Activated CD4-positive, CD25-positive, alpha-beta regulatory T cell (primary cell): ENCODE measurements around the gene LRRC74B.
"Not testable (repeated sequence)": the region's sequence is repeated elsewhere in the genome, so short reads cannot be mapped to it uniquely, and the experiment has no call there.

Source experiments
- DNase-seq, 4 experiments: peaks; one replicate each; lab custom pipeline; 2025; lab: John Stamatoyannopoulos, UW

LRRC74B gene

DNA sequence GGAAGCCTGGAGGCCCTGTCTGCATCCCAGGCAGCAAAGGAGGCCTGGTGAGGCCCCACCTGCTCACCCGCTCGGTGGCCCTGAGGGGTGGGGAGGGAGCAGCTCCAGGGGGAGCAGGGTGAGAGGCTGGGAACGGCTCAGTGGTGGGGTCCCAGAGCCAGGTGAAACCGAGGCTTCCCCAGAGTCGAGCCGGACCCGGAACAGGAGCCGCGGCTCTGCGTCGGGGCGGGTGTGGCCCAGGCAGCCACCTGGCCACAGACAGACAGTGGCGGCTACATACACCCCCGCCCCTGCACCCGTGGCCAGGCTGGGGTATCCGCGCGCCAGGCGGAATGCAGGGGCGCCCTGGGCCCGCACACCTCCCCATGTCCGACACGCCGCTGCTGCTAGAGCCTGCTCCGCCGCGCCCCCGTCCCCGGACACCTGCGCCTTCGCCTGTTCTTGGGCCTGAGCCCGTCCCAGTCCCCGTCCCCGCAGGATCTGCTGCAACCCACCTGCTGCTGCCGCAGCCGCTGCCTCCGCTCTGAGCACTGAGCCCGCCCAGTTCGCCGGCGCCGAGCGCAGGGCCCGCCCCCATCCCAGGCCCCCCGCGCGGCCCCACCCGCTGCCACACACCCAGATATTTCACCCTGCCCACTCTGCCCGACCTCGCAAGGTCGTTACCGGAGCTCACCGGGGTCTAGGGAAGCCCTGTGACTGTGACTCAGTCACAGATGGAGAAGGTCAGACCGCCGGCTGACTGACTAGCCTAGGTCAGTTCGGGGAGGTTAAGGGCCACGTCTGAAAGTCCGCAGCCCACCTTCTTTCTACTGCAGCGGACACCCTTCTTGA, 13.5 kb upstream of the LRRC74B start, which contains the start of gene SLC7A4:
Gene SLC7A4 (minus strand): TSS at position 525 of the 831 bp plus-strand sequence. CDS start 749 bp downstream, outside the sequence.
- DNase-seq, result no peak

DNA sequence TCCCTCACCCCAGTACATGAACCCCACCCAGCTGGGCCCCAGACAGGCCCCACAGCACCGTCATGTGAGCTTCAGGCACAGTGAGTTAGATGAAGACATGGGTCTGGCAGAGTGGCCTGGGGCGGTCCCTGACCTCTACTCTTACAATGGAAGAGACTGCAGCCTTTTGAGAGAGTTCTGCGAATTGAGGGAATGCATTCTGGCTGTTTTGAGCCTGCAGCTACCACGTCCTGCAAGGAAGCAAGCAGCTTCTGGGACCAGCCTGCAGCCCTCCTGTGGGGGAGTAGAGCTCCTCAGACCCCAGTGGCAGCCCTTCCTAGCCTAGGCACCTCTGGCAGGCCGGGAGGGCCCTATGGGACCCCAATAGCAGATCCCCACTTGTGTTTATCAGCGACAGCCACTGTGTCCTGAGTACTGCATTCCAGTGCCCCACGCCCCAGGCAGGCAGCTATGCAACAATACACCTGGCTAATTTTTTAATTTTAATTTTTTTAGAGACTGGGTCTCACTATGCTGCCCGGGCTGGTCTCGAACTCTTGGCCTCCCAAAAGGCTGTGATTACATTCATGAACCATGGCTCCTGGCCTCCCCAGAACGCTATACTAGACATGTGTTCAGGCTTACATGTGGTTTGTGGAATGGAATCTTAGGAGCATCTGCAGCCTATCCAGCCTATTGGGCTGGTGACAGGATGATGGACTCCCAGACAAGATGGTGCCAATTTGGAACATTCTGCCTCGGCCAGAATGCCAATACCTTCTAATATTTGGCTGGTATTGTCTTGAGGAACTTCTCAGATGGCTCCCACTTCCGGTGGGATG, 12.7 kb upstream of the LRRC74B start:
- no peak for DNase-seq

DNA sequence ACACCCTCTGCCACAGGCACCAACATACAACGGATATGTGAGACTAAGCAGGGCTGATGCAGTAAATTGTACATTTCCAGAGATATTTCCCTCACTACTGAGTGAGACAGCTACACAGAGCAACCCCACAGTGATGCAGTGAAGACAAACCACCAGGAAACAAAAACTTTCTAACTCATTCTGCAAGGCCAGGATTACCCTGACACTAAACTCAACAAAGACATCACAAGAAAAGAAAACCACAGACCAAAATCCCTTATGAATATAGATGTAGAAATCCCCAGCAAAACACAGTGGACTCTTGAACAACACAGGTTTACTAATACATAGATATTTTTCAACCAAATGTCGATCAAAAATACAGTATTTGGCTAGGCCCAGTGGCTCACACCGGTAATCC, 11.9 kb upstream of the LRRC74B start:
- no peak for DNase-seq

DNA sequence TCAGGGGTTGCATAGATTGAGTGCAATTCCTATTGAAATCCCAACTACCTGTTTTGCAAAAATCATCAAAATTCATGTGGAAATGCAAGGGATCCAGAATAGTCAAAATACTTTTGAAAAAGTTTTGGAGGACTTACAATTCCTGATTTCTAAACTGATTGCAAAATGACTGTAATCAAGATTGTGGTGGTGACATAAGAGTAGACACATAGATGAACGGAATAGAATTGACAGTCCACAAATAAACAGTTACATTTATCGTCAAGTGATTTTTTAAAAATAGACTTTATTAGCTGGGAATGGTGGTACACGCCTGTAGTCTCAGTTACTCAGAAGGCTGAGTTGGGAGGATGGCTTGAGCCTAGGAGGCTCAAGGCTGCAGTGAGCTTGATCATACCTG, 10.8 kb upstream of the LRRC74B start:
- DNase-seq, result no peak

DNA sequence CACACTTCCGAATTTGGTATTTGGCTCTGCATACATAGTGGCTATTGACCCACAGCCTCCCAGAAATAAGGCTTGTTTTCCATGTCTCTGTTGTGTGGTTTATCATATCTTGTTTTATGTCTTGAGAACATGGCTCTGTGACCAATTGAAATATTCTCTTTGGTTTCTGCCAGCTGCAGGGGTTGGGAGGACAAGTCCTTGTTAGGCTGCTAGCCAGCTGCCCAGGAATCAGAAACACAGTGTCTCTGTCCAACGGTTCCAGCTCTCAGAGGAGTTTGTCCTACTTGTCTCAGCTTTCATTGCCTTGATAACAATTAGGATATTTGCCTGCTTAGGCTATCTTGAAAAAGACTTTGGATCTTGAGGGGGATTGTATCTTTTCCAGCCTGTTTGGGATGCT, 7.3 kb upstream of the LRRC74B start:
- no peak for DNase-seq

DNA sequence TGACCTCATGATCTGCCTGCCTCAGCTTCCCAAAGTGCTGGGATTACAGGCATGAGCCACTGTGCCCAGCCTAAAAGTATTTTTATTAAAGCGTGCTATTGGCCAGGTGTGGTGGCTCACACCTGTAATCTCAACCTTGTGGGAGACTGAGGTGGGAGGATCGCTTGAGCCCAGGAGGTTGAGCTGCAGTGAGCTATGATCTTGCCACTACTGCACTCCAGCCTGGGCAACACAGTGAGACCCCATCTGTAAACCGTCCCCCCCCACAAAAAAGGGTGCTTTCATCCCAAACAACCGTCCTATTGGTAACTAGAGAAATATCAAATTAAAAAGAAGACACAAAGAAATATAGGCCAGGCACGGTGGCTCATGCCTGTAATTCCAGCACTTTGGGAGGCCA, 6.6 kb upstream of the LRRC74B start:
- DNase-seq, result not testable (repeated sequence)

DNA sequence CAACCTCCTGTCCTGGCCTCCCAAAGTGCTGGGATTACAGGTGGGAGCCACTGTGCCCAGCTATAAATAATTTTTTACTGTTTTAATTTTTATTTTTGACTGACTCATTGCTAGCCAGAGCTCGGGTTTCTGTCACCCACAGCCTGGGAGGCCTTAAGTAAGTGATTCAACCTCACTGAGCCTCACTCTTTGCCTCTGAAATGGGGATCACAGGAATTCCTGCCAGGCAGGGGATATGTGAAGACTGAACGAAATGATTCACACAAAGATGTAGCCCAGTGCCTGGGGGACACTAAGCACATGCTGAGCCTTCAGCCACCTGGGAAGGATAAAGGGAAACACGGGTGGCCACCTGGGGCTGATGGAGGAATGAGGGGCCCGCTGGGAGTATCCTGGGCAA, 3.8 kb upstream of the LRRC74B start:
- DNase-seq, result no peak

DNA sequence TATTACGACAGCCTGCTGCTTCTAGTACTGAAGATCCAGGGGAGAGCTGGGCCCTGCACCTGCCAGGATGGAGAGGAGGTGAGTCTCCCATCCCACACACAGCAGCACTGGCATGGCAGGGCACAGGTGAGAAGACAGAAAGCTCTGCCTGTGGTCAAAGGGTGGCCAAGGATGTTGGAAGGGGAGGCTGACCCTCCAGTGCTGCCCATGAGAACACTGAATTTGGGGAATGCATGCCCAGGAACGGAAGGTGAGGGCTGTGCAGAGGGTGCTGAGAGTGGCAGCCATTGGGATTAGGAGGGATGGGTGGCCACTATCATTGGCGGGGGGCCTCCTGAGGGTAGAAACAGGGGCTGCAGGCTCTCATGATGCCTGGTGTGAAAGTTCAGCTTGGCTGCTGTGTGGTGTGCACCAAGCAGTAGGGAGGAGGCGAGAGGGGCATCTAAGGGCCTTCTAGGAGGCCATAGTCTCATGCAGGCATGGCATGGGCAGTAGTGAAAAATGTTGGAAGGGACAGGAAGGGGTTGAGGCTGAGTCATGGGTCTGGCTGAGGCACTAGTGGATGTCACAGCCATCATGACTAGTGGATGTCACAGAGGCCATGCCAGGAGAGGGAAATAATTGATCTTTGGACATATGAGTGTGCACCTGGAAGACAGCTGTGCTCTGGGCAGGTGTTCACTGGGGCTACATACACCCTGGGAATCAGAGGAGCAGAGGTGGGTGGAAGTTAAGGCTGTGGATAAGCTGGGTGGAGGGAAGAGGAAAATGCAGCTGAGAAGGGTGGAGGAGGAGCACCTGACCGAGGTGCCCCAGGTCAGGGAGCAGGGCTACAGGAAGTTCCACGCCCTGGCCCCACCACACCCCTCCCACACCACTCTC, 2.5 kb upstream of the LRRC74B start:
- DNase-seq, result no peak

DNA sequence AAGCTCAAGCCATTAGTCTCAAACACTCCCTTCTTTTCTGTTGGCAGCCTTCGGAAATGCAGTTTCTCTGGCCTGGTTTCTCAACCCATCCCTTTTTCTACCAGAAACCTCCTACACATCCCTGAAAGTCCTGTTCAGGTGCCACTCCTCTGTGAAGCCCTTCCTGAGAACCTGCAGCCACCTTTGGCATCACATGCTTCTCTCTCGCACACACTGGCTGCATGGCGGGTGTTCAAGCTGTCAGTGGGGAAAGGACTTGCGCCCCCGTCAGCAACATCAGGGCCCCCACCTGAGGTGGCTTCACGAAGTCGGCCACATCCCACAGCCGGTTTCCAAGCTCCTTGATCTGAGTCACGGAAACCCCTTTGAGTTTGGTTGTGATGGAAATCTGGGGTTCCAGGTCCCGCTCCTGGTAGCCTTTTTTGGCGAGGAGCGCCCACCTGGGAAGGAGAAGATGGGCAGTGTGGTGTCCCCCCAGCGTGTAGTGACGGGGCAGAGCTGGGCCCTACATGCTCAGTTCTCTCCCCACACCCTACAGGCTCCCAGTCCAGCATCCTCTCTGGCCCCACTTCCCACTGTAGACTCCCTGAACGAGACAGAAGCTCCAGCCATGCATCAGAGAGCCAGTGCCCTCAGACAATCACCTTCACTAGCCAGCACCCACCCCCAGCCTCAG, 1.7 kb upstream of the LRRC74B start:
- no peak for DNase-seq

DNA sequence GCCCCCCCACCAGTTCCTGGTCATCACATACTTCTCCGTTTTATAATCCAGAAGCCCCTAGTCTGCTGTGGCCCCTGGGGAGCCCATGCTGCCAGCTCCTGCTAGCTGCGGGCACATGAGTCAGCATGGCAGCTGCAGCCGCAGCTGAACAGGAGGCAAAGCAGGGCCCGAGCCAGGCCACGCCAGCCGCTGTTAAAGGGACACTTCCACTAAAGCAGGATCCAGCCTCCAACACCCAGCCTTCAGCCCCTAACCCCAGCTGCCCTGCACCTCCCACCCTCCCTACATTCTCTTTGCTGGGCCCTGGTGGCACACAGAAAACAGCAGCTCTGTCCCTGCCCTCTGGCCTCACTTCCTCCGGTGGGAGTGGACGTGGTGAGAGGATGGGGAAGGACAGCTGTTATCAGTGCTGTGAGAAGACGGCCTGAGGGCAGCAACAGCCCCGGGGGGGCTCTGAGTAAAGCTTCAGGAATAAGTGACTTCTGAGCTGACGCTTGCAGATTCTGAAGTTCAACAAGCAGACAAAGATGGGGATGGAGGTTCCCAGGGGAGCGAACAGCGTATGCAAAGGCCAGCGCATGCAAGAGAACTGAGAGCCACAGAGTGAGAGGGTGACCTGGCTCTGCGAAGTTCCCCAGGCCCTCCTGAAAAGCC, 688 bp upstream of the LRRC74B start:
- no peak for DNase-seq

DNA sequence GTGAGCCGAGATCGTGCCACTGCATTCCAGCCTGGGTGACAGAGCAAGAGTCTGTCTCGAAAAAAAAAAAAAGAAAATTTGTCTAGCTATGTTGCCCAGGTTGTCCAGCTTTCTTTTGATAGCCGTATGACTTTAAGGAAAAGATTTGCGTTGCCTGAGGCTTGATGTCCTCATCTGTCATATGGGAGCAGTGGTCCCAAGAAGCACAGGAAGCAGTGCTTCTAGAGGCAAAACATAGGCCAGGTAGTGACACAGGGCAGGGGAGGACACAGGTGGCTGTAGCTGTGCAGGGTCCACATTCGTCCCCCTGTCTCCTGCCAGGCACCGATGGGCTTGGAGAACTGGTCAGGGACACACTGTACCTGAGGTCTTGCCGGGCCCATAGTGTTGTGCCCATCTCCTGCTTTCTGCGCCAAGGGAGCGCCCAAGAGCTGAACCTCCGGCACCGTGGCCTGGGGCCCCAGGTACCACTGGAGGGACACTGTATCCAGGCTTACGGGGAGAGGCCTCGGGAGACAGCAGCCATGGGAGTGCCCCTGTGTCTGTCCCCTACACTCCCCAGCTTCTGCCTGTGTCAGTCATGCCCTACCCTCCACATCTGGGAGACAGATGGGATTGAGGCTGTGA, 1.4 kb downstream of the LRRC74B start:
- DNase-seq, result no peak

DNA sequence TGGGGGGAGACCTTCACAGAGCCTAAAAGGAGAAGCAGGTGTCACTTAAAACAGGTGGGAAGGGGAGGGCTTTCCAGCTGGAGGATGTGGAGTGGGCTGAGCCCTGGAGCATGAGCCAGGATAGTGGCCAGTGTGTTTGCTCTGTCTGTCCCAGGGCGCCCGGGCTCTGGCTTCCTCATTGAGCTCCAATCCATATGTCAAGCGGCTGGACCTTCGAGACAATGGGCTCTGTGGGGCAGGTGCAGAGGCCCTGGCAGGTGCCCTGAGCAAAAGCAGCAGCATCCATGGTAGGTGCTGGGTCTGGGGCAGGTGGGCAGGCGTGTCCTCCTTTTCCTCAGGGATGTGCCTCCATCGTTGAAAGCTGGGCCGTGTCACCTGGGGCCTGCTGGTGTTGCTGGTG, 2.0 kb downstream of the LRRC74B start:
- DNase-seq, result no peak

DNA sequence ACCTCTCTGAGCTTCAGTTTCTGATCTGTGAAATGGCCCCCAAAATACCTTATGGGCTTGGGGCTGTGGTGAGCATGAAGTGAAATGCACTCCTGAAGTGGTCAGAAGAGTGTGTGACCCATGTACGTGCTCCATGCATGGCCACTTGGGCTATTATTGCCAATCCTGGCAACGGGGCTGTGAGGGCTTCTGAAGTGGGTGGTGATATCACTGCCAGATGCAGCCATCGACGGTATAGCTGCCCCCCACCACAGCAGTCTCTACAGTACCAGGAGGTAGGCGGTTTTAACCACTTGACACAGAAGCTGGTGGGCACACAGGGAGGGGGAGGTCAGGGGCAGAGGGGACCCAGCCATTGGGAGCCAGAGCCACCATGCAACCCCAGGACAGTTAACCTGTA, 2.7 kb downstream of the LRRC74B start:
- DNase-seq, result not testable (repeated sequence)

DNA sequence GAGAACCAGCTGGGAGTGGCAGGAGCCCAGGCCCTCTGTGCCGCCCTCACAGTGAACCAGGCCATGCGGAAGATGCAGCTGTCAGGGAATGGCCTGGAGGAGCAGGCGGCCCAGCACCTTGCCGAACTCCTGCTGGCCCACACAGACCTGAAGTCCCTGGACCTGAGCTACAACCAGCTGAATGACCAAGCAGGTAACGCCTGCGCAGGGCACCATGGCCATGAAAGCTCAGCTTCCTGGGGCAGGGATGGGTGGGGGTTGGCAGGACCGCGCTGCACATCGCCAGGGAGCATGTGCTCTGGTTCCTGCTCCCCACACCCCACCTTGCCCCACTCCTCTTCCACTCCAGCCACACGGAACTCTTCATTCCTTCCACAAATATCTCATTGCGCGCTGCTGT, 3.2 kb downstream of the LRRC74B start:
- not testable (repeated sequence) for DNase-seq

DNA sequence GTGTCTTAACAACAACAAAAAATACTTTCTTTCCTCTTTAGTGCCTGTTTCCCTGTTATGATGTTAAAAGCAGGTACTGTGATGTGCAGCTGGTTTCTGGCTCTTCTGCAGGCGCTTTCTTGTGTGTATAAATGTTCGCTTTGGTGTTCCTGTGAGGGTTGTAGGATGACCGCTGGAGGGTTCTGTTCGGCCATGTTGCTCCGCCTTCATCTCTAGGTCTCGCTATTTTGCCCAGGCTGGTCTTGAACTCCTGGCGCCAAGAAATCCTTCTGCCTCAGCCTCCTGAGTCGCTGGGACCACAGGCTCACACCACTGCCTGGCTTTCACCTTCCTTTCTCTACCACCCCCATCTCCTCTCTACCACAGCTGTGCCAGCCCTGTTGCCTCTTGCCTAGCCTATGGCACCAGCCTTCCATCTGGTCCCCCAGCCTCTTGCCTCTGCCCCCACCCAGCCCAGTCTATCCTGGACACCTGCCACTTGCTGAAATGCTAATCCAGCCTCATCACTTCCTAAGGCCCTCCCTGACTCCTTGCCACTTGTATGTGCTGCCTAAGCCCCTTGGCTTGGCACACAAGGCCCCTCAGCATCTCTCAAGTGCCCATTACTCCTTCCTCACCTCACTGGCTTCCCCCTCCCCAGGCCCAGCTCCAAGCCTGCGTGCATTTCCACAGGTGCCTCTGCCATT, 5.5 kb downstream of the LRRC74B start:
- no peak for DNase-seq

DNA sequence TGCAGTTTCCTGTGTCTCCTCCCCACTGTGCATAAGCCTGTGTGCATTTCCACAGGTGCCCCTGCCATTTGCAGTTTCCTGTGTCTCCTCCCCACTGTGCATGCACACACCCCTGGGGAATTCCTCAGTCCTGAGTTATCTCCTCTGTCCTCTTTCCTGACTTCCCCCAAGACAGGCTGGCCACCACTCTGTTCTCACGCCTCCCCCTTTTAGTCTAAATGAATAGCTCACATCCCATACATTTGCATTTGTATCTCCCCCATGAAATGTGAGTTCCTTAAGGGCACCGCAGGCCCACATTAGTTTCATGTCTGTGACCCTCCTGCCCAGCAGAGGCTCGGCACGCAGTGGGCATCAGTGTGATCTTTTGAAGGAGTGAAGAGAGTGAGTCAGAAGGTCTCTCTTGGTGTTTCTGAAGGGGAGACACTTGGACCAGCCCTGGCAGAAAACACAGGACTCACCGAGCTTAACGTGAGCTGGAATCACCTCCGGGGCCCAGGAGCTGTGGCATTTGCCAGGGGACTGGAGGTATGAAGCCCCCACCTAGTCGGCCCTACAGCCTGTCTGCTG, 6.2 kb downstream of the LRRC74B start:
- no peak for DNase-seq

DNA sequence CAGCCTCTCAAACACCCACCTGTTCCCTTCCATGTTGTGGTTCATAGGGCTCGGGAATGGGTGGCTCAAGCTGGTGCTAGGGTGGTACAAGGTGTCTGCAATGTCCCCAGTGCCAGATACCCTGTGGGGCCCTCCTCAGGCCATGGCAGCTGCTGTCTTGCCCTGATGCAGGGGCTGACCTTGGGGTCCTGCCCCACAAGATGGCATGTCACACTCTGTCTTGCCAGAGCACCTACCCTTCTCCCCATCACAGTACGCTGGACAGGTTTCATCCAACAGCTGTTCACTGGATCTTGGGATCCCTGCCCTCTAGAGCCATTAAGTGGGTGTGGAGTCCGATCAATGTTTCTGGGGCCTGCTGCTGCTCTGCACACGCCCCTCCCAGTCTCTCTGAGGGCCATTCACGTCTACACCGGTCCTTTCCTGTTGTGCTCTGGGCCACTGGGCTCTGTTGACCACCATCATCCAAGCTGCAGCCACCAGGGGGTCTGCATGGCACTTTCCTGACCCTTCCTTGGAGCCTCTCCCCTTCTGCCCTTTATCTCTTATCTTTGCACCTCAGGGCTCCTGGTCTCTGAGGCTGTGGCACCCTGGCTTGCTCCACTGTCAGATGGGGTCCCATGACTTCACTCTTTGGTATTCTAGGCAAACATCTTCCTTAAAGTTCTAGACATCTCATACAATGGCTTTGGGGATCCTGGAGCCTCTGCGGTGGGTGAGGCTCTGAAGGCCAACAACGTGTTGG, 7.1 kb downstream of the LRRC74B start:
- no peak for DNase-seq

DNA sequence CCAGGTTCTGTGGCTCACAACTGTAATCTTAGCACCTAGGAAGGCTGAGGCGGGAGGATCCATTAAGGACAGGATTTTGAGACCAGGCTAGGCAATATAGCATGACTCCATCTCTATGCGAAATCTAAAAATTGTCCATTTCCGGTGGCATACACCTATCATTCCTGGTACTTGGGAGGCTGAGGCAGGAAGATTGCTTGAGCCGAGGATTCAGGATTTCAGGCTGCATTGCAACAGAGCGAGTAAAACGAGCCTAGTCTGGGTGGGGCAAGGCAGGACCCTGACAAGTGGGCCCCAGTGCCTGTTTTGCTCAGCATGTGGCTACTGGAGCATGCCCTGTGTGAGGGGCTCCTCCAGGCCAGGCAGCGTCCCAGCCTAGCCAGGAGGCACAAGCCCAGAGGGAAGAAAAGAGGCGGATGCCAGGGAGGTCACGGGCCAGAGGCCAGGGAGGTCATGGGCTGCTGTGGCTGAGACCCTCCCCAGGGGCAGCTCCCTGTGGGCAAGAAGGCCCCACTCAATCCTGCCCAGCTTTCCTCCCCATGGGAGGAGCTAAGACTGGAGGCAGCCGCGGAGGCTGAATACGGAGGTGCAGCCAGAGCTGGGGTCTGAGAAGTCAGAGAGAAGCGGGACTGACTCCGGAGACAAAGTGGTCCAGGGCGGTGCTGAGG, 8.4 kb downstream of the LRRC74B start:
- DNase-seq, result no peak
